H1 (cell line): ENCODE results near the gene ADM.

Experiments
- POLR2A ChIP-seq, 2 experiments: IDR thresholded peaks; 1 replicate in 1 of 2; 2 replicates in 1 of 2; pipeline ENCODE4 v1.6.1; 2011; ENCODE audit warnings: low read depth in 2 of 2, low read length in 2 of 2, mild to moderate bottlenecking in 2 of 2; ENCODE audit errors: control extremely low read depth in 1 of 2
- POLR2AphosphoS5 ChIP-seq: IDR thresholded peaks from 2 replicates; pipeline ENCODE4 v1.6.1; 2011; ENCODE audit warnings: low read depth, low read length
- RXRA ChIP-seq: IDR thresholded peaks from 2 replicates; pipeline ENCODE4 v1.6.1; 2011; ENCODE audit warnings: low read depth, mild to moderate bottlenecking, low read length, moderate library complexity; ENCODE audit not compliant: insufficient read depth
- ZNF274 ChIP-seq: IDR thresholded peaks from 2 replicates; pipeline ENCODE4 v1.7.0; 2012; ENCODE audit warnings: low read length, borderline replicate concordance; ENCODE audit errors: extremely low read depth
- TF ChIP-seq, protein P1 (sequence below): IDR thresholded peaks from 2 replicates; pipeline ENCODE4 v1.6.1; 2012; ENCODE audit warnings: inconsistent platforms

GRCh38 chr11:10356161-10356560 is 51.3 kb downstream of the ADM start:
- TF ChIP-seq, protein P1, sequence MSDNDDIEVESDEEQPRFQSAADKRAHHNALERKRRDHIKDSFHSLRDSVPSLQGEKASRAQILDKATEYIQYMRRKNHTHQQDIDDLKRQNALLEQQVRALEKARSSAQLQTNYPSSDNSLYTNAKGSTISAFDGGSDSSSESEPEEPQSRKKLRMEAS: no peak
- TF ChIP-seq POLR2AphosphoS5: no peak
- TF ChIP-seq POLR2A (IDR thresholded peaks at IDR 0.05; ENCODE audit: control extremely low read depth in 1 of 2, low read depth in 2 of 2, low read length in 2 of 2): no peak
- no peak for TF ChIP-seq ZNF274
- TF ChIP-seq RXRA: no peak
